GM21786 (cell line): ENCODE results near the gene XYLT1.

ENCODE experiments used
- ATAC-seq: cut with Tn5 transposase; IDR thresholded peaks from one replicate; pipeline ENCODE4 v1.9.1; 2021; ENCODE audit not compliant: unreplicated experiment

The XYLT1 gene

GRCh38 chr16:17362183-17362582 lies 108.6 kb downstream of the XYLT1 start:
- no peak for ATAC-seq

GRCh38 chr16:17360693-17361122 lies 110.1 kb downstream of the XYLT1 start:
- ATAC-seq, result no peak

- ATAC-seq, result no peak
These were observed 110.9 kb downstream of the XYLT1 start for GRCh38 chr16:17359788-17360390.

- no peak for ATAC-seq
These were observed 111.9 kb downstream of the XYLT1 start for GRCh38 chr16:17358846-17359245.

- ATAC-seq, result no peak
These were observed 112.4 kb downstream of the XYLT1 start for GRCh38 chr16:17358355-17358754.

- no peak for ATAC-seq
These were observed 113.3 kb downstream of the XYLT1 start for GRCh38 chr16:17357307-17358062.

GRCh38 chr16:17356243-17356933 lies 114.4 kb downstream of the XYLT1 start:
- no peak for ATAC-seq

- no peak for ATAC-seq
These were observed 116.1 kb downstream of the XYLT1 start for GRCh38 chr16:17354685-17355084.

- ATAC-seq, result no peak
These were observed 116.6 kb downstream of the XYLT1 start for GRCh38 chr16:17354141-17354601.

- ATAC-seq, result no peak
These were observed 117.2 kb downstream of the XYLT1 start for GRCh38 chr16:17353561-17353960.

GRCh38 chr16:17351441-17352035 lies 119.2 kb downstream of the XYLT1 start:
- no peak for ATAC-seq

GRCh38 chr16:17350207-17350606 lies 120.6 kb downstream of the XYLT1 start:
- no peak for ATAC-seq

GRCh38 chr16:17348826-17349225 lies 121.9 kb downstream of the XYLT1 start:
- ATAC-seq, result no peak

- no peak for ATAC-seq
These were observed 122.5 kb downstream of the XYLT1 start for GRCh38 chr16:17348042-17348783.

GRCh38 chr16:17347624-17348023 lies 123.1 kb downstream of the XYLT1 start:
- no peak for ATAC-seq

- no peak for ATAC-seq
These were observed 123.9 kb downstream of the XYLT1 start for GRCh38 chr16:17346621-17347569.

GRCh38 chr16:17345043-17345442 lies 125.7 kb downstream of the XYLT1 start:
- ATAC-seq, result no peak

- ATAC-seq, result no peak
These were observed 127.0 kb downstream of the XYLT1 start for GRCh38 chr16:17343728-17344127.

GRCh38 chr16:17343028-17343427 lies 127.7 kb downstream of the XYLT1 start:
- ATAC-seq, result no peak

- ATAC-seq, result no peak
These were observed 128.7 kb downstream of the XYLT1 start for GRCh38 chr16:17342031-17342430.
